HCT116 (cell line): ENCODE data around the gene IGF2BP1. TPM values are rescaled to one million over a fixed set of nuclear protein-coding genes. Genes with fewer than 3 reads are reported as not detected.
"Not testable (repeated sequence)": the region's sequence is repeated elsewhere in the genome, so short reads cannot be mapped to it uniquely, and the experiment has no call there.

Experiments
- ATAC-seq: fragments of 200-7000 bp; cut with Tn5 transposase; 2 replicates; pipeline ENCODE4 v1.9.1; 2020; ENCODE audit warnings: mild to moderate bottlenecking, moderate library complexity
- BruUV-seq: library from RNA; stranded (reverse); fragments of 400-500 nt; replicated peaks from 2 replicates; lab custom pipeline; 2021; lab: Mats Ljungman, UMichigan
- CTCF ChIA-PET: fragments of 300-600 bp; sonication (Branson Sonifier 250); formaldehyde crosslinking; loops from one replicate; lab custom pipeline; 2021; ENCODE audit warnings: antibody characterized with exemption; lab: Charles Lee
- POLR2A ChIA-PET: fragments of 300-600, 350-600 bp; sonication (Branson Sonifier 250); formaldehyde crosslinking; loops from one replicate; lab custom pipeline; 2021; ENCODE audit warnings: antibody characterized with exemption; lab: Charles Lee
- RAD21 ChIA-PET, 2 experiments: fragments of 300-600 bp; sonication (Branson Sonifier 250); formaldehyde crosslinking; loops; one replicate each; lab custom pipeline; 2023; ENCODE audit warnings: low total read pairs in 2 of 2; ENCODE audit not compliant: uncharacterized antibody in 2 of 2, unreplicated experiment in 2 of 2, low non-redundant PET in 1 of 2; lab: Charles Lee
- DNase-seq: peaks from one replicate; pipeline ENCODE4 v3.0.0-alpha.2; 2010; ENCODE audit warnings: low read depth, low spot score
- H2AFZ ChIP-seq: fragments of 200-600 bp; shearing (Covaris generic), sonication (generic); 2 replicates; pipeline ENCODE4 v1.6.1; 2017; ENCODE audit warnings: low read depth, mixed run types, mixed read lengths, antibody characterized with exemption, low read length; ENCODE audit not compliant: poor library complexity, severe bottlenecking
- H3K27ac ChIP-seq: 2 replicates; pipeline ENCODE4 v1.5.1; 2012; ENCODE audit warnings: low read depth, low read length
- H3K27me3 ChIP-seq: fragments of 200-600 bp; sonication (generic); 2 replicates; pipeline ENCODE4 v1.6.1; 2016; ENCODE audit warnings: mixed run types, low read length, mixed read lengths; ENCODE audit not compliant: insufficient read depth
- H3K36me3 ChIP-seq, 2 experiments: fragments of 200-500 bp in 1 of 2; fragments of 200-600 bp in 1 of 2; sonication (Bioruptor generic) in 1 of 2; sonication (generic) in 1 of 2; 2 replicates each; pipeline versions ENCODE4 v1.5.1 to v1.6.1; 2014 to 2016; ENCODE audit warnings: low read length in 2 of 2, inconsistent platforms in 1 of 2, mixed read lengths in 1 of 2, mixed run types in 1 of 2; ENCODE audit not compliant: insufficient read depth in 2 of 2, control insufficient read depth in 1 of 2
- H3K4me1 ChIP-seq, 2 experiments: fragments of 200-600 bp in 1 of 2; sonication (generic) in 1 of 2; 2 replicates each; pipeline versions ENCODE4 v1.5.1 to v1.6.1; 2012 to 2017; ENCODE audit warnings: low read length in 2 of 2, inconsistent platforms in 1 of 2, mild to moderate bottlenecking in 1 of 2, mixed read lengths in 1 of 2, mixed run types in 1 of 2, moderate library complexity in 1 of 2; ENCODE audit not compliant: insufficient read depth in 2 of 2, control insufficient read depth in 1 of 2
- H3K4me2 ChIP-seq: fragments of 200-600 bp; sonication (generic); 2 replicates; pipeline ENCODE4 v1.6.1; 2017; ENCODE audit warnings: mixed run types, low read length, mixed read lengths
- H3K4me3 ChIP-seq, 2 experiments: fragments of 200-600 bp in 1 of 2; sonication (generic) in 1 of 2; replicated peaks in 1 of 2; 2 replicates each; pipeline ENCODE4 v1.5.1; 2011 to 2016; ENCODE audit warnings: low read length in 2 of 2, control low read depth in 1 of 2, low read depth in 1 of 2, mild to moderate bottlenecking in 1 of 2, mixed read lengths in 1 of 2, mixed run types in 1 of 2
- H3K79me2 ChIP-seq: fragments of 200-600 bp; sonication (generic); 2 replicates; pipeline ENCODE4 v1.6.1; 2017; ENCODE audit warnings: mild to moderate bottlenecking, mixed run types, low read length, moderate library complexity, mixed read lengths; ENCODE audit not compliant: insufficient read depth
- H3K9ac ChIP-seq: fragments of 200-600 bp; sonication (generic); 2 replicates; pipeline ENCODE4 v1.6.1; 2016; ENCODE audit warnings: low read length, mixed read lengths
- H3K9me2 ChIP-seq: fragments of 200-600 bp; sonication (generic), shearing (Covaris generic); 2 replicates; pipeline ENCODE4 v1.6.1; 2017; ENCODE audit warnings: mixed run types, mild to moderate bottlenecking, moderate library complexity; ENCODE audit not compliant: insufficient read depth
- H3K9me3 ChIP-seq, 2 experiments: fragments of 200-500 bp in 1 of 2; fragments of 200-600 bp in 1 of 2; sonication (Bioruptor generic) in 1 of 2; sonication (generic) in 1 of 2; 2 replicates each; pipeline ENCODE4 v1.6.1; 2014 to 2017; ENCODE audit warnings: low read length in 2 of 2, mixed read lengths in 2 of 2, inconsistent platforms in 1 of 2, low read depth in 1 of 2, mild to moderate bottlenecking in 1 of 2, mixed run types in 1 of 2, moderate library complexity in 1 of 2; ENCODE audit not compliant: control insufficient read depth in 1 of 2, insufficient read depth in 1 of 2
- H4K20me1 ChIP-seq: fragments of 200-600 bp; sonication (generic), shearing (Covaris generic); 2 replicates; pipeline ENCODE4 v1.6.1; 2017; ENCODE audit warnings: mixed run types, mild to moderate bottlenecking, moderate library complexity; ENCODE audit not compliant: insufficient read depth
- EGR1 ChIP-seq: IDR thresholded peaks from 2 replicates; pipeline ENCODE4 v1.6.1; 2012; ENCODE audit warnings: low read depth
- RAD21 ChIP-seq: IDR thresholded peaks from 2 replicates; pipeline ENCODE4 v1.6.1; 2012; ENCODE audit warnings: low read depth, mild to moderate bottlenecking
- ZFX ChIP-seq: fragments of 450-650 bp; IDR thresholded peaks from 2 replicates; pipeline ENCODE4 v1.6.1; 2017
- intact Hi-C: fragments of 100-400 bp; cut with micrococcal nuclease; formaldehyde crosslinking; loops from 2 replicates; pipeline ENCODE4 v1.10.0; 2022
- total RNA-seq: library from RNA; stranded (reverse); gene quantifications from one replicate; pipeline ENCODE4 v1.2.1, GENCODE V29; 2021; ENCODE audit not compliant: unreplicated experiment
- TF ChIP-seq, protein P1 (sequence below): IDR thresholded peaks from 2 replicates; pipeline ENCODE4 v1.6.1; 2012; ENCODE audit warnings: low read depth
- TF ChIP-seq, protein P2 (sequence below), 3 experiments: fragments of 200-600 bp in 1 of 3; sonication (generic) in 1 of 3; IDR thresholded peaks in 2 of 3; conservative IDR thresholded peaks in 1 of 3; 2 replicates each; pipeline ENCODE4 v1.5.1; 2012 to 2017; ENCODE audit warnings: low read depth in 2 of 3, low read length in 2 of 3, antibody characterized with exemption in 1 of 3, borderline replicate concordance in 1 of 3, control low read depth in 1 of 3, mild to moderate bottlenecking in 1 of 3, mixed read lengths in 1 of 3, mixed run types in 1 of 3, moderate library complexity in 1 of 3; ENCODE audit not compliant: insufficient read depth in 1 of 3

IGF2BP1 gene
- total RNA-seq, 1 experiment from 2014 or later = 0.91 TPM

DNA sequence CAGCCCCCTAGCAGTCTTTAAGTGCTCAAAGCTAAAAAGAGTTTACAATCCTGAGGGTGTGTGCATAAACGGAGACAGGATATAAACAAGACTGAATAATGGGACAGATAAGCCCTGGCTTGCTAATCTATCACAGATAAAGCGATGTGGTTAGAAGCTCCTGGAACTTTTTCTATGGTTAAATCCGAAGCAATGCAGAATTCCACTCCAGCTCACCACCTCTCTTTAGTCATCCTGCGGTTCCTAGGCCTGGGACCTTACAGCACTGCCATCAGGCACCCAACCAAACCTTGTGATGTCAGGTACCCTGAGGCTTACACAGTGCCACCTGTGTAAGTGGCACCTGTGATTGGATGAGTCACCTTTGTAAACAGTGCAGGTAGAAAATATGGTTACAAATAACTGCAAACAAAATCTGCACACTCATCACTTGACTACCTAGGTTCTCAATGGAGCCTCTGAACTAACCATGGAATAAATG is 103.9 kb downstream of the IGF2BP1 start (continued):
- TF ChIP-seq RAD21 (no peak), ZFX (no peak), EGR1 (no peak)
- TF ChIP-seq, protein P1, sequence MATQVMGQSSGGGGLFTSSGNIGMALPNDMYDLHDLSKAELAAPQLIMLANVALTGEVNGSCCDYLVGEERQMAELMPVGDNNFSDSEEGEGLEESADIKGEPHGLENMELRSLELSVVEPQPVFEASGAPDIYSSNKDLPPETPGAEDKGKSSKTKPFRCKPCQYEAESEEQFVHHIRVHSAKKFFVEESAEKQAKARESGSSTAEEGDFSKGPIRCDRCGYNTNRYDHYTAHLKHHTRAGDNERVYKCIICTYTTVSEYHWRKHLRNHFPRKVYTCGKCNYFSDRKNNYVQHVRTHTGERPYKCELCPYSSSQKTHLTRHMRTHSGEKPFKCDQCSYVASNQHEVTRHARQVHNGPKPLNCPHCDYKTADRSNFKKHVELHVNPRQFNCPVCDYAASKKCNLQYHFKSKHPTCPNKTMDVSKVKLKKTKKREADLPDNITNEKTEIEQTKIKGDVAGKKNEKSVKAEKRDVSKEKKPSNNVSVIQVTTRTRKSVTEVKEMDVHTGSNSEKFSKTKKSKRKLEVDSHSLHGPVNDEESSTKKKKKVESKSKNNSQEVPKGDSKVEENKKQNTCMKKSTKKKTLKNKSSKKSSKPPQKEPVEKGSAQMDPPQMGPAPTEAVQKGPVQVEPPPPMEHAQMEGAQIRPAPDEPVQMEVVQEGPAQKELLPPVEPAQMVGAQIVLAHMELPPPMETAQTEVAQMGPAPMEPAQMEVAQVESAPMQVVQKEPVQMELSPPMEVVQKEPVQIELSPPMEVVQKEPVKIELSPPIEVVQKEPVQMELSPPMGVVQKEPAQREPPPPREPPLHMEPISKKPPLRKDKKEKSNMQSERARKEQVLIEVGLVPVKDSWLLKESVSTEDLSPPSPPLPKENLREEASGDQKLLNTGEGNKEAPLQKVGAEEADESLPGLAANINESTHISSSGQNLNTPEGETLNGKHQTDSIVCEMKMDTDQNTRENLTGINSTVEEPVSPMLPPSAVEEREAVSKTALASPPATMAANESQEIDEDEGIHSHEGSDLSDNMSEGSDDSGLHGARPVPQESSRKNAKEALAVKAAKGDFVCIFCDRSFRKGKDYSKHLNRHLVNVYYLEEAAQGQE = no peak
- TF ChIP-seq, protein P2, sequence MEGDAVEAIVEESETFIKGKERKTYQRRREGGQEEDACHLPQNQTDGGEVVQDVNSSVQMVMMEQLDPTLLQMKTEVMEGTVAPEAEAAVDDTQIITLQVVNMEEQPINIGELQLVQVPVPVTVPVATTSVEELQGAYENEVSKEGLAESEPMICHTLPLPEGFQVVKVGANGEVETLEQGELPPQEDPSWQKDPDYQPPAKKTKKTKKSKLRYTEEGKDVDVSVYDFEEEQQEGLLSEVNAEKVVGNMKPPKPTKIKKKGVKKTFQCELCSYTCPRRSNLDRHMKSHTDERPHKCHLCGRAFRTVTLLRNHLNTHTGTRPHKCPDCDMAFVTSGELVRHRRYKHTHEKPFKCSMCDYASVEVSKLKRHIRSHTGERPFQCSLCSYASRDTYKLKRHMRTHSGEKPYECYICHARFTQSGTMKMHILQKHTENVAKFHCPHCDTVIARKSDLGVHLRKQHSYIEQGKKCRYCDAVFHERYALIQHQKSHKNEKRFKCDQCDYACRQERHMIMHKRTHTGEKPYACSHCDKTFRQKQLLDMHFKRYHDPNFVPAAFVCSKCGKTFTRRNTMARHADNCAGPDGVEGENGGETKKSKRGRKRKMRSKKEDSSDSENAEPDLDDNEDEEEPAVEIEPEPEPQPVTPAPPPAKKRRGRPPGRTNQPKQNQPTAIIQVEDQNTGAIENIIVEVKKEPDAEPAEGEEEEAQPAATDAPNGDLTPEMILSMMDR (IDR thresholded peaks at IDR 0.05 in 2 of 3, conservative IDR thresholded peaks at IDR 0.05 in 1 of 3; ENCODE audit: borderline replicate concordance in 1 of 3, insufficient read depth in 1 of 3, low read depth in 2 of 3, low read length in 2 of 3) = no peak

DNA sequence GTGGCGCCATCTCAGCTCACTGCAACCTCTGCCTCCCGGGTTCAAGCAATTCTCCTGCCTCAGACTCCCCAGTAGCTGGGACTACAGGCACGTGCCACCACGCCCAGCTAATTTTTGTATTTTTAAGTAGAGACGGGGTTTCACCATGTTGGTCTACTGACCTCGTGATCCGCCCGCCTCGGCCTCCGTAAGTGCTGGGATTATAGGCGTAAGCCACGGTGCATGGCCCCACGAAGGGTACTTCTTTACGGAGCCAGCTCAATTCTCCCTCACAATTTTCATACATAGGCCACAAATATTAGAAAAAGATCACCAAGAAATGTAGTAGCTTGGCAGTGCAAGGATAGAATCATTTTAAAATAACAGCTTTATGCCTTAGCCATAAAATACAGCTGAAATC is 106.2 kb downstream of the IGF2BP1 start:
- BruUV-seq, H3K79me2 ChIP-seq, H3K4me3 ChIP-seq, H3K27ac ChIP-seq, H3K9ac ChIP-seq, ATAC-seq, RAD21 ChIA-PET, H3K9me2 ChIP-seq, intact Hi-C loops, H3K27me3 ChIP-seq, H3K4me2 ChIP-seq, H3K36me3 ChIP-seq, H2AFZ ChIP-seq, DNase-seq, H4K20me1 ChIP-seq, H3K9me3 ChIP-seq: not testable (repeated sequence)
- ChIA-PET CTCF (interaction anchor here (1.2 to 1.3 kb wide), 2 partner anchors 71 to 125 kb away, joined by 3 to 4 read pairs; no protein-coding TSS in a partner anchor), POLR2A (interaction anchor here (0.5 to 0.7 kb wide), 2 partner anchors 17 to 752 kb away, joined by 3 read pairs; no protein-coding TSS in a partner anchor)
- H3K4me1 ChIP-seq = peaks cover 17 to 24% of the 10 kb centered on the region in 2 experiments
